Ovary (tissue), 9 donors: ENCODE measurements around the gene USP17L26. TPM values are rescaled to one million over a fixed set of nuclear protein-coding genes. Genes with fewer than 3 reads are reported as not detected.
"Not testable (repeated sequence)": the region's sequence is repeated elsewhere in the genome, so short reads cannot be mapped to it uniquely, and the experiment has no call there.

ENCODE experiments used
- DNase-seq, 5 donors: peaks; one replicate each; pipeline ENCODE4 v3.0.0-alpha.2; 2019 to 2020
- H3K27ac ChIP-seq, 2 donors: fragments of 200-600 bp; one replicate each; pipeline versions ENCODE4 v1.5.1 to v1.8.0; 2019 to 2022
- H3K27me3 ChIP-seq: fragments of 200-600 bp; one replicate; pipeline ENCODE4 v1.8.0; 2022
- H3K36me3 ChIP-seq: fragments of 200-600 bp; sonication (generic); one replicate; pipeline ENCODE4 v1.5.1; 2019
- H3K4me1 ChIP-seq: one replicate; pipeline ENCODE4 v1.8.1; 2013; ENCODE audit warnings: mild to moderate bottlenecking, moderate library complexity; ENCODE audit not compliant: insufficient read depth
- H3K4me3 ChIP-seq: fragments of 200-600 bp; sonication (generic); one replicate; pipeline ENCODE4 v1.5.1; 2017
- H3K9me3 ChIP-seq, 2 donors: fragments of 200-600 bp in 1 of 2; sonication (generic) in 1 of 2; one replicate each; pipeline versions ENCODE4 v1.5.1 to v1.8.1; 2013 to 2019; ENCODE audit warnings: mild to moderate bottlenecking in 1 of 2, moderate library complexity in 1 of 2
- POLR2A ChIP-seq: fragments of 450-650 bp; IDR thresholded peaks from one replicate; pipeline ENCODE4 v1.6.1; 2017; ENCODE audit warnings: antibody characterized with exemption, mild to moderate bottlenecking, moderate library complexity
- WGBS, 3 donors: extraction: QIAGEN DNeasy Blood & Tissue Kit in 1 of 3; methylation state at CpG; one replicate each; pipeline versions ENCODE4 v1.1.5 to v1.1.7; 2013 to 2017; 5-methylcytosine and 5-hydroxymethylcytosine counted together
- intact Hi-C, 4 donors: fragments of 100-400 bp; cut with DNase I; formaldehyde crosslinking; loops; one replicate each; pipeline versions ENCODE4 v1.11.0 to v1.15.1; 2022 to 2023
- polyA plus RNA-seq, 2 donors: library from polyadenylated mRNA; stranded (reverse); fragments of 200-250 nt in 1 of 2; fragments of 350-450 nt in 1 of 2; fragmentation: Illumina TruSeq in 1 of 2; extraction: RNeasy Lipid Tissue Mini Kit (QIAGEN cat#74804) in 1 of 2; gene quantifications; one replicate each; pipeline ENCODE4 v1.2.3, GENCODE V29; 2013 to 2014
- total RNA-seq, 7 donors: library from RNA; depleted of rRNA in 2 of 7; stranded (reverse); fragments of >200 nt in 2 of 7; fragmentation: NEBNext Ultra II Directional in 3 of 7; extraction: Animal tissue kit (Norgen Biotek cat#: 25700) in 3 of 7; gene quantifications; one replicate each; pipeline versions ENCODE4 v1.1.0 to v1.2.4, GENCODE V29; 2016 to 2023
- donor health status: DM: no; HTN: no; CAD: no; lungs with moderate emphysema.
- donor health status: DM: no; HTN: no; CAD: no.
- donor health status: Bipolar disorder and iron deficiency.
- donor health status: DM: yes; HTN: yes; CAD: no.
- donor health status: DM: no; HTN: no; CAD: no.
- donor health status: DM: yes; HTN: yes; CAD: no.

The USP17L26 gene
- total and polyA plus RNA-seq, 9 donors = not detected

- H3K4me3 ChIP-seq = peak overlapping the region; percentile 22
- H3K27me3 ChIP-seq, intact Hi-C loops, H3K9me3 ChIP-seq, H3K36me3 ChIP-seq, H3K27ac ChIP-seq, H3K4me1 ChIP-seq: not testable (repeated sequence)
- DNase-seq = peak; percentile 14 to 66 (median 57)
- 20 to 34% (median 27%) methylated on average over 34 to 36 of the region's 36 CpGs for WGBS, 3 donors
Observed at GRCh38 chr4:9381012-9381534, 46.6 kb downstream of the USP17L26 start.

- intact Hi-C loops = no loop called here
- DNase-seq = no peak
- WGBS, 3 donors = 71 to 82% (median 76%) methylated on average over 1 of the region's 1 CpG
- Histone ChIP-seq H3K4me1 (no peaks in the 10 kb centered on the region), H3K36me3 (no peaks in the 10 kb centered on the region), H3K4me3 (no peak overlapping the region), H3K27me3 (no peaks in the 10 kb centered on the region), H3K27ac (no peak overlapping the region), H3K9me3 (no peaks in the 10 kb centered on the region)
- no peak for TF ChIP-seq POLR2A
Observed at GRCh38 chr4:9384126-9384525, 49.7 kb downstream of the USP17L26 start.

Other genes starting within 250 kb of the USP17L26 start
- not detected for gene FAM90A26, start 164.2 kb upstream of the USP17L26 start, total RNA-seq
- gene FAM90A26, start 164.2 kb upstream of the USP17L26 start, polyA plus RNA-seq = not detected
- gene USP17L10, start 124.0 kb upstream of the USP17L26 start, total RNA-seq = not detected
- gene USP17L10, start 124.0 kb upstream of the USP17L26 start, polyA plus RNA-seq = not detected
- gene USP17L11, start 119.3 kb upstream of the USP17L26 start, total RNA-seq = under 1 TPM in 2 of 7 donors, not detected in 5; 0.15 TPM
- gene USP17L11, start 119.3 kb upstream of the USP17L26 start, polyA plus RNA-seq = not detected
- not detected for gene USP17L12, start 114.5 kb upstream of the USP17L26 start, total RNA-seq
- not detected for gene USP17L12, start 114.5 kb upstream of the USP17L26 start, polyA plus RNA-seq
- gene USP17L13, start 109.8 kb upstream of the USP17L26 start, total RNA-seq = not detected
- not detected for gene USP17L13, start 109.8 kb upstream of the USP17L26 start, polyA plus RNA-seq
- gene USP17L15, start 100.3 kb upstream of the USP17L26 start, total RNA-seq = not detected
- not detected for gene USP17L15, start 100.3 kb upstream of the USP17L26 start, polyA plus RNA-seq
- under 1 TPM in 2 of 7 donors, not detected in 5; 0.15 TPM for gene USP17L17, start 90.8 kb upstream of the USP17L26 start, total RNA-seq
- gene USP17L17, start 90.8 kb upstream of the USP17L26 start, polyA plus RNA-seq = not detected
- gene USP17L18, start 86.0 kb upstream of the USP17L26 start, total RNA-seq = not detected
- gene USP17L18, start 86.0 kb upstream of the USP17L26 start, polyA plus RNA-seq = not detected
- not detected for gene USP17L19, start 81.3 kb upstream of the USP17L26 start, total RNA-seq
- gene USP17L19, start 81.3 kb upstream of the USP17L26 start, polyA plus RNA-seq = not detected
- not detected for gene USP17L20, start 76.5 kb upstream of the USP17L26 start, total RNA-seq
- not detected for gene USP17L20, start 76.5 kb upstream of the USP17L26 start, polyA plus RNA-seq
- gene USP17L21, start 71.8 kb upstream of the USP17L26 start, total RNA-seq = not detected
- not detected for gene USP17L21, start 71.8 kb upstream of the USP17L26 start, polyA plus RNA-seq
- not detected for gene USP17L22, start 67.0 kb upstream of the USP17L26 start, total RNA-seq
- not detected for gene USP17L22, start 67.0 kb upstream of the USP17L26 start, polyA plus RNA-seq
- not detected for gene USP17L24, start 9.5 kb upstream of the USP17L26 start, total RNA-seq
- gene USP17L24, start 9.5 kb upstream of the USP17L26 start, polyA plus RNA-seq = not detected
- gene USP17L25, start 4.7 kb upstream of the USP17L26 start, total RNA-seq = not detected
- not detected for gene USP17L25, start 4.7 kb upstream of the USP17L26 start, polyA plus RNA-seq
- not detected for gene USP17L5, start 4.7 kb downstream of the USP17L26 start, total RNA-seq
- gene USP17L5, start 4.7 kb downstream of the USP17L26 start, polyA plus RNA-seq = not detected
- not detected for gene USP17L27, start 9.5 kb downstream of the USP17L26 start, total RNA-seq
- not detected for gene USP17L27, start 9.5 kb downstream of the USP17L26 start, polyA plus RNA-seq
- gene USP17L28, start 14.2 kb downstream of the USP17L26 start, total RNA-seq = not detected
- not detected for gene USP17L28, start 14.2 kb downstream of the USP17L26 start, polyA plus RNA-seq
- not detected for gene USP17L29, start 19.0 kb downstream of the USP17L26 start, total RNA-seq
- not detected for gene USP17L29, start 19.0 kb downstream of the USP17L26 start, polyA plus RNA-seq
- gene USP17L30, start 28.5 kb downstream of the USP17L26 start, total RNA-seq = not detected
- gene USP17L30, start 28.5 kb downstream of the USP17L26 start, polyA plus RNA-seq = not detected
- not detected for gene DEFB131A, start 109.8 kb downstream of the USP17L26 start, total RNA-seq
- gene DEFB131A, start 109.8 kb downstream of the USP17L26 start, polyA plus RNA-seq = not detected